ENCODE data around the gene LRRC32. TPM values are rescaled to one million over a fixed set of nuclear protein-coding genes. Genes with fewer than 3 reads are reported as not detected.

Gene LRRC32
- total RNA-seq, 2 experiments from 2014 or later = 23.2 to 24.5 TPM

- Mint-ChIP-seq H3K4me3 (no peak overlapping the region), H3K9me3 (peaks cover 5% of the 10 kb centered on the region), H3K27ac (no peak overlapping the region), H3K36me3 (ENCODE audit: low read depth) (no peaks in the 10 kb centered on the region), H3K27me3 (peaks cover 5% of the 10 kb centered on the region), H3K4me1 (ENCODE audit: low read depth) (no peaks in the 10 kb centered on the region)
- ChIA-PET POLR2A (no interaction called here), CTCF (interaction anchor here (3.1 kb wide), 1 partner anchor 11 kb away, joined by 13 read pairs; no protein-coding TSS in a partner anchor)
- intact Hi-C loops (cut with micrococcal nuclease) = no loop called here
- no peak for ATAC-seq
- TF ChIP-seq CTCF (IDR thresholded peaks at IDR 0.05) = no peak
- DNase-seq = no peak
Measured at GRCh38 chr11:76709756-76710155, 39.2 kb upstream of the LRRC32 start.

GRCh38 chr11:76708972-76709660 lies 38.6 kb upstream of the LRRC32 start:
- Mint-ChIP-seq H3K27ac (no peak overlapping the region), H3K9me3 (peaks cover 5% of the 10 kb centered on the region), H3K27me3 (peaks cover 8% of the 10 kb centered on the region), H3K4me3 (no peak overlapping the region), H3K4me1 (ENCODE audit: low read depth) (no peaks in the 10 kb centered on the region), H3K36me3 (ENCODE audit: low read depth) (no peaks in the 10 kb centered on the region)
- intact Hi-C loops (cut with micrococcal nuclease) = no loop called here
- ATAC-seq = no peak
- POLR2A ChIA-PET = no interaction called here
- no peak for TF ChIP-seq CTCF (IDR thresholded peaks at IDR 0.05)
- CTCF ChIA-PET = interaction anchor here (3.1 kb wide), 1 partner anchor 12 kb away, joined by 13 read pairs; no protein-coding TSS in a partner anchor
- no peak for DNase-seq

GRCh38 chr11:76707293-76707825 lies 36.8 kb upstream of the LRRC32 start:
- Mint-ChIP-seq H3K27me3 (peaks cover 9% of the 10 kb centered on the region), H3K36me3 (ENCODE audit: low read depth) (no peaks in the 10 kb centered on the region), H3K4me3 (no peak overlapping the region), H3K9me3 (peaks cover 5% of the 10 kb centered on the region), H3K4me1 (ENCODE audit: low read depth) (no peaks in the 10 kb centered on the region), H3K27ac (no peak overlapping the region)
- intact Hi-C loops (cut with micrococcal nuclease) = no loop called here
- CTCF ChIA-PET = interaction anchor here (1.2 to 3.1 kb wide), 2 partner anchors 14 to 16 kb away, joined by 3 to 13 read pairs; no protein-coding TSS in a partner anchor
- no peak for ATAC-seq
- POLR2A ChIA-PET = interaction anchor here (0.7 kb wide), 1 partner anchor 9 kb away, joined by 3 read pairs; no protein-coding TSS in a partner anchor
- DNase-seq = no peak
- no peak for TF ChIP-seq CTCF (IDR thresholded peaks at IDR 0.05)

GRCh38 chr11:76706667-76707066 lies 36.1 kb upstream of the LRRC32 start:
- H3K27ac Mint-ChIP-seq = no peak overlapping the region
- peaks cover 5% of the 10 kb centered on the region for H3K9me3 Mint-ChIP-seq
- H3K36me3 Mint-ChIP-seq (ENCODE audit: low read depth) = no peaks in the 10 kb centered on the region
- POLR2A ChIA-PET = interaction anchor here (1.3 kb wide), 1 partner anchor 10 kb away, joined by 3 read pairs; no protein-coding TSS in a partner anchor
- H3K27me3 Mint-ChIP-seq = peaks cover 9% of the 10 kb centered on the region
- CTCF ChIA-PET = interaction anchor here (0.6 to 3.1 kb wide), 3 partner anchors 14 to 360 kb away, joined by 3 to 13 read pairs (median 3); partner anchors contain the start of gene CAPN5
- intact Hi-C loops (cut with micrococcal nuclease) = no loop called here
- no peak overlapping the region for H3K4me3 Mint-ChIP-seq
- DNase-seq (no peak), ATAC-seq (no peak)
- no peak for TF ChIP-seq CTCF (IDR thresholded peaks at IDR 0.05)
- no peaks in the 10 kb centered on the region for H3K4me1 Mint-ChIP-seq (ENCODE audit: low read depth)

GRCh38 chr11:76705826-76706225 lies 35.3 kb upstream of the LRRC32 start:
- peaks cover 9% of the 10 kb centered on the region for H3K27me3 Mint-ChIP-seq
- peaks cover 5% of the 10 kb centered on the region for H3K9me3 Mint-ChIP-seq
- ChIA-PET CTCF (interaction anchor here (1.2 kb wide), 1 partner anchor 18 kb away, joined by 3 read pairs; no protein-coding TSS in a partner anchor), POLR2A (interaction anchor here (1.3 kb wide), 1 partner anchor 11 kb away, joined by 3 read pairs; no protein-coding TSS in a partner anchor)
- H3K4me1 Mint-ChIP-seq (ENCODE audit: low read depth) = no peaks in the 10 kb centered on the region
- TF ChIP-seq CTCF (IDR thresholded peaks at IDR 0.05) = no peak
- H3K36me3 Mint-ChIP-seq (ENCODE audit: low read depth) = no peaks in the 10 kb centered on the region
- DNase-seq = no peak
- no peak overlapping the region for H3K4me3 Mint-ChIP-seq
- ATAC-seq = no peak
- H3K27ac Mint-ChIP-seq = no peak overlapping the region
- intact Hi-C loops (cut with micrococcal nuclease) = no loop called here

Data from activated CD8-positive, alpha-beta T cell treated with anti-CD3 and anti-CD28 coated beads for 36 hours (primary cell).